MCF 10A (cell line): ENCODE measurements around the gene NYNRIN. TPM values are rescaled to one million over a fixed set of nuclear protein-coding genes. Genes with fewer than 3 reads are reported as not detected.

Source experiments
- BruUV-seq: library from RNA; stranded (reverse); fragments of 400-500 nt; replicated peaks from 2 replicates; lab custom pipeline; 2021; lab: Mats Ljungman, UMichigan
- CTCF ChIA-PET: fragments of 300-600 bp; sonication (Branson Sonifier 250); formaldehyde crosslinking; extraction: SDS; loops from one replicate; lab custom pipeline; 2021; ENCODE audit warnings: antibody characterized with exemption, inconsistent platforms; lab: Yijun Ruan, JAX
- POLR2A ChIA-PET: fragments of 300-600, 350-650 bp; sonication (Branson Sonifier 250); formaldehyde crosslinking; extraction: SDS; loops from one replicate; lab custom pipeline; 2020; ENCODE audit warnings: antibody characterized with exemption, inconsistent platforms; lab: Yijun Ruan, JAX
- DNase-seq: peaks from one replicate; pipeline ENCODE4 v3.0.0-alpha.2; 2018; ENCODE audit not compliant: unreplicated experiment
- H3K27ac Mint-ChIP-seq: one replicate; pipeline ENCODE4 v1.8.0; 2022; ENCODE audit warnings: mild to moderate bottlenecking, low read depth, mixed read lengths; ENCODE audit not compliant: unreplicated experiment
- H3K27me3 Mint-ChIP-seq: one replicate; pipeline ENCODE4 v1.8.0; 2022; ENCODE audit warnings: mixed read lengths; ENCODE audit not compliant: insufficient read depth, unreplicated experiment
- H3K36me3 Mint-ChIP-seq: one replicate; pipeline ENCODE4 v1.8.0; 2022; ENCODE audit warnings: mild to moderate bottlenecking, moderate library complexity, mixed read lengths; ENCODE audit not compliant: insufficient read depth, unreplicated experiment
- H3K4me1 Mint-ChIP-seq: one replicate; pipeline ENCODE4 v1.8.0; 2022; ENCODE audit warnings: mixed read lengths; ENCODE audit not compliant: insufficient read depth, unreplicated experiment
- H3K4me3 Mint-ChIP-seq: one replicate; pipeline ENCODE4 v1.8.0; 2022; ENCODE audit warnings: mild to moderate bottlenecking, moderate library complexity, mixed read lengths; ENCODE audit not compliant: unreplicated experiment
- H3K9me3 Mint-ChIP-seq: one replicate; pipeline ENCODE4 v1.8.0; 2022; ENCODE audit warnings: mixed read lengths; ENCODE audit not compliant: unreplicated experiment
- CTCF ChIP-seq: fragments of 200-600 bp; IDR thresholded peaks from one replicate; pipeline ENCODE4 v1.8.0; 2022; ENCODE audit warnings: antibody characterized with exemption, mild to moderate bottlenecking; ENCODE audit not compliant: unreplicated experiment
- intact Hi-C: fragments of 100-400 bp; cut with micrococcal nuclease; formaldehyde crosslinking; loops from 2 replicates; pipeline ENCODE4 v1.14.1; 2022
- total RNA-seq: library from RNA; stranded (reverse); gene quantifications from 2 replicates; pipeline ENCODE4 v1.2.3, GENCODE V29; 2022

Gene NYNRIN
- total RNA-seq, 1 experiment from 2014 or later = not detected

GRCh38 chr14:24418492-24418873, 19.7 kb downstream of the NYNRIN start:
- Mint-ChIP-seq H3K27ac (peak overlapping the region; percentile 42), H3K36me3 (no peaks in the 10 kb centered on the region), H3K9me3 (no peaks in the 10 kb centered on the region), H3K27me3 (no peaks in the 10 kb centered on the region), H3K4me3 (no peak overlapping the region), H3K4me1 (peaks cover 11% of the 10 kb centered on the region)
- ChIA-PET CTCF (interaction anchor here (0.6 to 7.7 kb wide), 12 partner anchors 10 to 1260 kb away, joined by 3 to 82 read pairs (median 6); no protein-coding TSS in a partner anchor), POLR2A (interaction anchor here (0.7 to 1.8 kb wide), 4 partner anchors 8 to 39 kb away, joined by 3 to 9 read pairs (median 4); partner anchors contain the start of gene KHNYN)
- intact Hi-C loops = no loop called here
- BruUV-seq = no TSS peak
- peak; percentile 74 for DNase-seq
- TF ChIP-seq CTCF = no peak

GRCh38 chr14:24422261-24422660, 23.5 kb downstream of the NYNRIN start:
- CTCF ChIA-PET = interaction anchor here (0.8 to 7.7 kb wide), 8 partner anchors 9 to 92 kb away, joined by 3 to 82 read pairs (median 6); no protein-coding TSS in a partner anchor
- BruUV-seq = no TSS peak
- Mint-ChIP-seq H3K27me3 (no peaks in the 10 kb centered on the region), H3K9me3 (no peaks in the 10 kb centered on the region), H3K4me3 (no peak overlapping the region), H3K36me3 (no peaks in the 10 kb centered on the region), H3K4me1 (peaks cover 30% of the 10 kb centered on the region), H3K27ac (no peak overlapping the region)
- DNase-seq = no peak
- intact Hi-C loops = no loop called here
- no peak for TF ChIP-seq CTCF
- POLR2A ChIA-PET = no interaction called here

- no peaks in the 10 kb centered on the region for H3K36me3 Mint-ChIP-seq
- intact Hi-C loops = no loop called here
These were observed 24.1 kb downstream of the NYNRIN start for GRCh38 chr14:24422694-24423601.

More at GRCh38 chr14:24422694-24423601, 24.1 kb downstream of the NYNRIN start:
- peaks cover 30% of the 10 kb centered on the region for H3K4me1 Mint-ChIP-seq
- no peak for DNase-seq
- no peak for TF ChIP-seq CTCF
- no peak overlapping the region for H3K4me3 Mint-ChIP-seq
- H3K27ac Mint-ChIP-seq = no peak overlapping the region
- CTCF ChIA-PET = interaction anchor here (0.6 to 7.7 kb wide), 13 partner anchors 9 to 1047 kb away, joined by 3 to 82 read pairs (median 5); partner anchors contain the start of gene CIDEB
- POLR2A ChIA-PET = interaction anchor here (1.2 to 1.7 kb wide), 3 partner anchors 14 to 115 kb away, joined by 3 to 5 read pairs (median 5); partner anchors contain the start of gene CIDEB
- BruUV-seq = no TSS peak
- no peaks in the 10 kb centered on the region for H3K27me3 Mint-ChIP-seq
- no peaks in the 10 kb centered on the region for H3K9me3 Mint-ChIP-seq
